GM23248 (cell line): ENCODE results near the gene CXCL10. TPM values are rescaled to one million over a fixed set of nuclear protein-coding genes. Genes with fewer than 3 reads are reported as not detected.

Experiments
- DNase-seq: peaks from one replicate; pipeline ENCODE4 v3.0.0-alpha.2; 2015
- H2AFZ ChIP-seq: fragments of 200-600 bp; sonication (generic); 2 replicates; pipeline ENCODE4 v1.6.1; 2016; ENCODE audit warnings: antibody characterized with exemption
- H3F3A ChIP-seq: fragments of 200-600 bp; sonication (generic); 2 replicates; pipeline ENCODE4 v1.6.1; 2016; ENCODE audit warnings: mild to moderate bottlenecking, antibody characterized with exemption, mixed run types; ENCODE audit not compliant: insufficient read depth
- H3K27ac ChIP-seq: fragments of 200-600 bp; sonication (generic); 2 replicates; pipeline ENCODE4 v1.5.1; 2016; ENCODE audit warnings: mild to moderate bottlenecking
- H3K27me3 ChIP-seq: fragments of 200-600 bp; sonication (generic); replicated peaks from 2 replicates; pipeline ENCODE4 v1.6.1; 2016; ENCODE audit warnings: mild to moderate bottlenecking; ENCODE audit not compliant: insufficient read depth
- H3K36me3 ChIP-seq: fragments of 200-600 bp; sonication (generic); 2 replicates; pipeline ENCODE4 v1.6.1; 2016; ENCODE audit warnings: low read depth, mild to moderate bottlenecking
- H3K4me1 ChIP-seq: fragments of 200-600 bp; sonication (generic); 2 replicates; pipeline ENCODE4 v1.6.1; 2016; ENCODE audit warnings: mild to moderate bottlenecking; ENCODE audit not compliant: insufficient read depth
- H3K4me2 ChIP-seq: fragments of 200-600 bp; sonication (generic); one replicate; pipeline ENCODE4 v1.6.1; 2016; ENCODE audit warnings: mild to moderate bottlenecking; ENCODE audit not compliant: unreplicated experiment
- H3K4me3 ChIP-seq: fragments of 200-600 bp; sonication (generic); 2 replicates; pipeline ENCODE4 v1.5.1; 2016; ENCODE audit warnings: mild to moderate bottlenecking
- H3K79me2 ChIP-seq: fragments of 200-600 bp; sonication (generic); 2 replicates; pipeline ENCODE4 v1.6.1; 2016; ENCODE audit warnings: mild to moderate bottlenecking; ENCODE audit not compliant: insufficient read depth
- H3K9ac ChIP-seq: fragments of 200-600 bp; sonication (generic); 2 replicates; pipeline ENCODE4 v1.6.1; 2016; ENCODE audit warnings: mild to moderate bottlenecking
- H3K9me2 ChIP-seq: fragments of 200-600 bp; sonication (generic); 2 replicates; pipeline ENCODE4 v1.6.1; 2016; ENCODE audit warnings: mixed run types, mild to moderate bottlenecking, moderate library complexity; ENCODE audit not compliant: insufficient read depth
- H3K9me3 ChIP-seq: fragments of 200-600 bp; sonication (generic); one replicate; pipeline ENCODE4 v1.6.1; 2017; ENCODE audit warnings: low read depth
- H4K20me1 ChIP-seq: fragments of 200-600 bp; sonication (generic); 2 replicates; pipeline ENCODE4 v1.6.0; 2016; ENCODE audit not compliant: insufficient read depth
- EZH2 ChIP-seq: fragments of 200-600 bp; sonication (generic); IDR thresholded peaks from 2 replicates; pipeline ENCODE4 v1.6.1; 2018; ENCODE audit warnings: antibody characterized with exemption, mild to moderate bottlenecking; ENCODE audit not compliant: insufficient read depth, poor library complexity, severe bottlenecking
- EZH2phosphoT487 ChIP-seq: fragments of 200-600 bp; sonication (generic); IDR thresholded peaks from 2 replicates; pipeline ENCODE4 v1.6.1; 2018; ENCODE audit warnings: antibody characterized with exemption, moderate library complexity, mild to moderate bottlenecking, low read depth; ENCODE audit not compliant: insufficient read depth
- WGBS, 2 experiments: methylation state at CpG; one replicate each; pipeline ENCODE4 v1.1.6; 2015 to 2017; ENCODE audit warnings: low lambda C conversion rate in 2 of 2, low coverage in 1 of 2; ENCODE audit errors: missing lambda C conversion rate in 2 of 2; 5-methylcytosine and 5-hydroxymethylcytosine counted together
- in situ Hi-C: fragments of 300-500 bp; cut with MboI; formaldehyde crosslinking; loops from 2 replicates; pipeline ENCODE4 v1.15.0; 2020
- polyA plus RNA-seq: library from polyadenylated mRNA; unstranded; fragments of >200 nt; fragmentation: Nextera tagmentation; extraction: Ambion mirVana; gene quantifications from 2 replicates; pipeline ENCODE4 v1.2.1, GENCODE V29; 2016
- total RNA-seq: library from RNA; depleted of rRNA; stranded (reverse); fragments of >200 nt; shearing (Covaris generic); gene quantifications from 2 replicates; pipeline ENCODE4 v1.2.3, GENCODE V29; 2014

Gene CXCL10
- total and polyA plus RNA-seq, 2 experiments from 2014 or later = not detected

DNA sequence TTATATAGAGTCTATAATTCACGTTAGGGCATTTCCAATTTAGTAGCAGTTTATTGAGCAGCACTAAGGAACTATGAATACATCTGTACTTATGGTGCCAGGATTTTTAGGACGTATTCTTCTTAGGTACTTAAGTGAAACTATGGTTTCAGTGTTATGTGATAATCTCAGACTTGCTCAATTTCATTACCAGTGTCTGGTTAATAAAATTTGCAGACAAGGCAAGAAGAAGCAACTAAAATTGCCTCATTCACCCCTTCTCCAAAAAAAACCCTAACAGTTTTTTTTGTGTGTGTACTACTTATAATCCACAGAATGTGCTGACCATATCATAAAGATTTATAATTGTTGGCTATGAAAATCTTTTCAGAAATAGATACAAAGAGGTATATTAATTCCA is 6.0 kb upstream of the CXCL10 start:
- Histone ChIP-seq H3K27ac (no peak overlapping the region), H3K4me1 (no peaks in the 10 kb centered on the region), H4K20me1 (no peaks in the 10 kb centered on the region), H3K79me2 (no peaks in the 10 kb centered on the region), H3K27me3 (peaks cover 32% of the 10 kb centered on the region), H3K9ac (no peak overlapping the region), H3K9me3 (no peaks in the 10 kb centered on the region), H3K36me3 (no peaks in the 10 kb centered on the region), H3K4me3 (no peak overlapping the region), H3K9me2 (no peaks in the 10 kb centered on the region), H3K4me2 (no peak overlapping the region), H3F3A (no peaks in the 10 kb centered on the region), H2AFZ (no peak overlapping the region)
- in situ Hi-C loops = no loop called here
- 20 to 24% methylated on average over 2 of the region's 2 CpGs for WGBS, 2 experiments
- TF ChIP-seq EZH2phosphoT487 (no peak), EZH2 (no peak)
- no peak for DNase-seq

- TF ChIP-seq EZH2 (no peak), EZH2phosphoT487 (no peak)
- no peaks in the 10 kb centered on the region for H3K9me3 ChIP-seq
- H3K27me3 ChIP-seq = peaks cover 31% of the 10 kb centered on the region
- no peak for DNase-seq
- H2AFZ ChIP-seq = no peak overlapping the region
- in situ Hi-C loops = no loop called here
- no peaks in the 10 kb centered on the region for H3K36me3 ChIP-seq
- no peaks in the 10 kb centered on the region for H4K20me1 ChIP-seq
- no peaks in the 10 kb centered on the region for H3K79me2 ChIP-seq
- H3F3A ChIP-seq = no peaks in the 10 kb centered on the region
- 68 to 69% methylated on average over 6 of the region's 6 CpGs for WGBS, 2 experiments
- H3K4me3 ChIP-seq = no peak overlapping the region
- H3K4me1 ChIP-seq = no peaks in the 10 kb centered on the region
- H3K4me2 ChIP-seq = no peak overlapping the region
- no peaks in the 10 kb centered on the region for H3K9me2 ChIP-seq
- no peak overlapping the region for H3K9ac ChIP-seq
- no peak overlapping the region for H3K27ac ChIP-seq
These were observed 5.1 kb upstream of the CXCL10 start for GRCh38 chr4:76028350-76028765.

DNA sequence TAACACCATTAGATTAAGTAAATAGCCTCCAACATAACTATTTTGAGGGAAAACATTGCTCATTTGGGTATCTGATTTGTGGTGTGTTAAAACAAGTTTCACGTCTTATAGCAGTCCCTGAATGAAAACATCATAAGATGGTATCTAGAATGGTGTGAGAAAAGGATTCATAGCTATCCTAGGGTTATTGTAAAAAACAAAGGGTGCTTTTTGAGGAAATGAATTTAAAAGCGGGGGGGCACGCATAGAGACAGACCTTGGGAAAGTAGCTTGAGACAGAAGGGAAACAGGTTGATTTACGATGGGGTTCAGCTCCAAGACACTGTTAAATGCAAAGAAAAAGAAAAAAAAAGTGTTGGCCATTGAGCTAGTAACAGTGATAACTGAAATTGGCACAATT is 768 bp upstream of the CXCL10 start:
- no peaks in the 10 kb centered on the region for H3K4me1 ChIP-seq
- peaks cover 21% of the 10 kb centered on the region for H3K27me3 ChIP-seq
- H3K9me2 ChIP-seq = no peaks in the 10 kb centered on the region
- no peaks in the 10 kb centered on the region for H4K20me1 ChIP-seq
- no peaks in the 10 kb centered on the region for H3K9me3 ChIP-seq
- no peak for DNase-seq
- in situ Hi-C loops = no loop called here
- no peak overlapping the region for H2AFZ ChIP-seq
- H3K27ac ChIP-seq = no peak overlapping the region
- no peak overlapping the region for H3K9ac ChIP-seq
- no peak overlapping the region for H3K4me3 ChIP-seq
- no peaks in the 10 kb centered on the region for H3K36me3 ChIP-seq
- H3F3A ChIP-seq = no peaks in the 10 kb centered on the region
- no peak overlapping the region for H3K4me2 ChIP-seq
- no peaks in the 10 kb centered on the region for H3K79me2 ChIP-seq
- no peak for TF ChIP-seq EZH2phosphoT487
- no peak for TF ChIP-seq EZH2
- WGBS, 2 experiments = 88 to 91% methylated on average over 4 of the region's 4 CpGs

GRCh38 chr4:76022677-76023076 is 620 bp downstream of the CXCL10 start:
- Histone ChIP-seq H3K4me1 (no peaks in the 10 kb centered on the region), H3K9me3 (no peaks in the 10 kb centered on the region), H3K9me2 (no peaks in the 10 kb centered on the region), H3K4me2 (no peak overlapping the region), H3K9ac (no peak overlapping the region), H3F3A (no peaks in the 10 kb centered on the region), H3K27me3 (peaks cover 9% of the 10 kb centered on the region; the same call in 1 of the 2 replicates), H3K4me3 (no peak overlapping the region), H2AFZ (no peak overlapping the region), H3K36me3 (no peaks in the 10 kb centered on the region), H3K27ac (no peak overlapping the region), H4K20me1 (no peaks in the 10 kb centered on the region), H3K79me2 (no peaks in the 10 kb centered on the region)
- TF ChIP-seq EZH2 (no peak), EZH2phosphoT487 (no peak)
- WGBS, 2 experiments = 70 to 78% methylated on average over 2 of the region's 2 CpGs
- in situ Hi-C loops = no loop called here
- no peak for DNase-seq

- Histone ChIP-seq H3K27ac (no peak overlapping the region), H2AFZ (no peak overlapping the region), H3F3A (no peaks in the 10 kb centered on the region), H3K4me3 (no peak overlapping the region), H3K4me2 (no peak overlapping the region), H3K36me3 (no peaks in the 10 kb centered on the region), H3K4me1 (no peaks in the 10 kb centered on the region), H3K9me3 (no peaks in the 10 kb centered on the region), H3K79me2 (no peaks in the 10 kb centered on the region), H3K9ac (no peak overlapping the region), H4K20me1 (no peaks in the 10 kb centered on the region), H3K9me2 (no peaks in the 10 kb centered on the region), H3K27me3 (peaks cover 9% of the 10 kb centered on the region; the same call in 1 of the 2 replicates)
- no peak for DNase-seq
- WGBS, 2 experiments = 58 to 64% methylated on average over 4 of the region's 4 CpGs
- no peak for TF ChIP-seq EZH2phosphoT487
- no peak for TF ChIP-seq EZH2
- in situ Hi-C loops = no loop called here
These were observed 1.3 kb downstream of the CXCL10 start for GRCh38 chr4:76022031-76022430.
